HUDEP-2 (cell line): ENCODE results near the gene MMP21.
A peak's percentile ranks its signal among the peaks of the same experiment; 100 is the strongest.

Experiments
- DNase-seq, 76 experiments: peaks; one replicate each; lab custom pipeline; 2025; ENCODE audit not compliant: unreplicated experiment in 76 of 76; lab: John Stamatoyannopoulos, UW

MMP21 gene, protein sequence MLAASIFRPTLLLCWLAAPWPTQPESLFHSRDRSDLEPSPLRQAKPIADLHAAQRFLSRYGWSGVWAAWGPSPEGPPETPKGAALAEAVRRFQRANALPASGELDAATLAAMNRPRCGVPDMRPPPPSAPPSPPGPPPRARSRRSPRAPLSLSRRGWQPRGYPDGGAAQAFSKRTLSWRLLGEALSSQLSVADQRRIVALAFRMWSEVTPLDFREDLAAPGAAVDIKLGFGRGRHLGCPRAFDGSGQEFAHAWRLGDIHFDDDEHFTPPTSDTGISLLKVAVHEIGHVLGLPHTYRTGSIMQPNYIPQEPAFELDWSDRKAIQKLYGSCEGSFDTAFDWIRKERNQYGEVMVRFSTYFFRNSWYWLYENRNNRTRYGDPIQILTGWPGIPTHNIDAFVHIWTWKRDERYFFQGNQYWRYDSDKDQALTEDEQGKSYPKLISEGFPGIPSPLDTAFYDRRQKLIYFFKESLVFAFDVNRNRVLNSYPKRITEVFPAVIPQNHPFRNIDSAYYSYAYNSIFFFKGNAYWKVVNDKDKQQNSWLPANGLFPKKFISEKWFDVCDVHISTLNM

DNA sequence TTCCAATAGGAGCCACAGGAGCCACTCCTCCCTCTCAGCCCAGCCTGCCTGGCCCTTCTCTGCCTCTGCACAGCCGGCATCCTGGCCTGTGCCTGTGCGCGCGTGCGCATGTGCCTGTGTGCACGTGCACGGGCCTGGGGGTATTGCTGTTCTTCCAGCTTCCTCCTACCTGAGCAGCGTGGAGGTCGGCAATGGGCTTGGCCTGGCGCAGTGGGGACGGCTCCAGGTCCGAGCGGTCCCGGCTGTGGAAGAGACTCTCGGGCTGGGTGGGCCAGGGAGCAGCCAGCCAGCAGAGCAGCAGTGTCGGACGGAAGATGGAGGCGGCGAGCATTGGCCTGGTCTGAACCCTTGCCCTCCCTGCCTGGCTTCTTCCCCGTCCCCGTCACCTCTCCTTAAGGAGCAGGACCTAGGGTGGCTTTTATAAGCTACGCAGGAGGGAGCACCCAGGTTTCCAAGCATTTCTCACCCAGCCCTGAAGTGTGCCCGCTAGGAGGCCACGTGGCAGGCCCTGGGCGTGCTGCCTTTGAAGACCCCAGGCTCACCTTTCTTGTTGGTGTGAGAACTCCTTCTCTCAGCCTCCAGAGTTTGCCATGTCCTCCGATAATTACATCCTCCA is at the start of gene MMP21:
TSS of gene MMP21 (minus strand) at position 331 of the 616 bp plus-strand sequence. CDS start at position 331, 0 bp downstream.
- no peak for DNase-seq

DNA sequence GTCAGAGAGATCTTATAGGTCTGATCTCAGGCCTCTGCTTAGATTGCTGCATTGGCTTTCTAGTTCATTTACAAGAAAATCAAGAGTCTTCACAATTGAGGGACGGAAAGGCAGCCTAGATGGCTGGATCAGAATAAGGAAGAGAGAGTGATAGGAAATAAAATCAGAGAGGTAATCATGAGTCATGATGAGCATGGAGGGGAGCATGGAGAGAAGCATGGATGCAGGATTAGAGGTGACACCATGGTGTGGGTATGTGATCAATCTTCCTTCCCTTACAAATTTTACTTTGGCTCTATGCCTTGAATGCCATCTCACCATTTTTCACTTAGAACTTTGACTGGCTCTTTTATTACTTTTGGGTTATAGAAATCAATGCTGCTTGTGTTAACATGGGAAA is 49.1 kb upstream of the MMP21 start:
- no peak for DNase-seq

- DNase-seq = peak in 1 of 76 experiments; percentile 18
Measured at GRCh38 chr10:125823663-125824251, 48.1 kb upstream of the MMP21 start.

DNA sequence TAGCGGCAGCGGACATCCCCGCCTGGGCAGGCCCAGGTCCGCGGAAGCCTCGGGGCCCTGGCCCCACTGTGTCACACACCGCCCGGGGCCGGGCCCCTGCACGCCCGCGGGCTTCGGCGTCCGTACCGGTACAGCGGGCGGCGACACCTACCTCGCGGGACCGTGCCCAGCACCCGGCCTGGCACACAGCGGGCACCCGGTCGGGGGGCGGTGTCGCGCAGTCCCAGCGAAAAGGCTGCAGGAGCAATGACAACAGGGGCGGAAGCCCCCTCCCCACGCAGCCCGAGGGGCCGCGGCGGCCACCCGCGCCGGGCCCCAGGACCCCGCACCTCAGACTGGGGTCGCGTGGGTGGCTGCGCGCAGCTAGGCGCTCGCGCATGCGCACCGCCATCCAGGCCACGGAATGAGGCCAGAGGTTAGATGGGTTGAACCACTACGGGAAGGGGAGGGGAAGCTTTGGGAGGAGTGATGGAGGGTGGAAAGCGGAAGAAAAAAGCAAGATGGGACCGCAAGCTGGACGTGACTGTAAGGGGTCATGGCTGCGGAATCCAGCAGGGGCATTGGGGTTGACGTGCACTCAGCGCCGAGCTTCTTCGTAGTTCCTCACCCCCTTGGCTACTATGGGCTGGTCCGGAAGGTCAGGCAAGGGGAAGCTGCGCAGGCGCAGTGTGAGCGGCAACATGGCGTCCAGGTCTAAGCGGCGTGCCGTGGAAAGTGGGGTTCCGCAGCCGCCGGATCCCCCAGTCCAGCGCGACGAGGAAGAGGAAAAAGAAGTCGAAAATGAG is 47.4 kb upstream of the MMP21 start, which contains the start of the genes BCCIP and UROS:
TSS of gene BCCIP (plus strand) at position 669 of the 785 bp plus-strand sequence. CDS start at position 681, 12 bp downstream.
TSS of gene UROS (minus strand) at position 381 of the 785 bp plus-strand sequence. CDS start 6,759 bp downstream, outside the sequence.
- DNase-seq = peak in 75 of 76 experiments; percentile 49 to 94 (median 83)

- DNase-seq = no peak
Measured at GRCh38 chr10:125820701-125821100, 45.1 kb upstream of the MMP21 start.

GRCh38 chr10:125817337-125817946 is 41.8 kb upstream of the MMP21 start:
- peak in 2 of 76 experiments; percentile 13 to 21 for DNase-seq

DNA sequence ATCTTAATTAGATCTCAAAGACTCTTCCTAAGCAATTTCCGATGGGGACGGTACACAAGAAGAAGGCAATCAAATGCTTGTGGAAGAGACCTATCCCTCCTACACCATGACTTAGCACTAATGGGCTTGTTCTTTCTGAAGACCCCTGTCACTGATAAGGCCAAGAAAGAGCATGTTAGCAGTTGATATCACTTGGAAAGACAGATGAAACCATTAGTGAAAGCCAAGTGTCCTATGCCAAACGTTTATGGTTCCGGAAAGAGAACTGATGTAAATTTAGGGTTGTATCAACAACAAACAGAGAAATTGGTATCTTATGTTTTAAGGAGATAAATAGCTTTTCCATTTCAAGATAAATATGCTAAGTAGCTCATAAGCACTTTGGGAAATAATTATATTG is 40.9 kb upstream of the MMP21 start:
- DNase-seq = peak in 43 of 76 experiments; percentile 6 to 89 (median 62)

DNA sequence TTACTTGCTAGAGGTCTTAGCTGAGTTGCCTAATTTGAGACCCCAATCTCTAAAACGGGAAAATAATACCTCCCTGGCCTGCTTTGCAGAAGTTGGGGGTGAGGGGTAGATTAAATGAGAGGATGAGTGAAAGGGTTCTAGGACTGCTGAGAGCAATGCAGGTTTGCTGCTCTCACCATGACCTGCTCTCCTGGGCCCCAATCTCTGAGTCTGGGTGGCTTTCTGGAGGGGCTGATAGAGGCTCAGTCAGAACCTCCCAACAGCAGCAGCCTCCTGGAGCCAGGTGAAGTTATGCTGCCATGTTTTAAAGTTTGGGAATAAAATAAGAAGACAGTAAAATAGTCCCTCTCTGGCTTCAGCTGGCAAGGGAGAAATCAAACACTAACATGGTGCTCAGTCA is 40.1 kb upstream of the MMP21 start:
- peak in 15 of 76 experiments; percentile 8 to 32 (median 18) for DNase-seq

GRCh38 chr10:125812128-125812750 is 36.6 kb upstream of the MMP21 start:
- no peak for DNase-seq

GRCh38 chr10:125811251-125811650 is 35.6 kb upstream of the MMP21 start:
- DNase-seq = no peak

DNA sequence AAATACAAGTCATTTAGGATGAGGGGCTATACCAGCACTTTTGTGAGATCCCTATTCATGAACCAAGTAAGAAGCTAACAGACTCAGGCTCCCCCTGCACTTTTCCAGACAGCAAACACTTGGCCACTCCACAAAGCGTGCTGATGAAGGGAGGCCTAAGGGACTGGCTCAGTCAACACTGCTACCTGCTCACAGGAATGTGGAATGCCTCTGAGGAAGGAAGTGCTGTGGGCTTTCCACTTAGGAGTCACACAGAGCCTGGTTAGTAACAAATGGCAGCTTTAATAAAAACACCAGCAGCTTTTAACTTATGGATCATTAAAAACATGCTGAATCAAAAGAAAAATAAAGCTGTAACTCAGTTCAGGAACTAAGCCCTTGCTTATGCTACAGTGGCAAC is 32.4 kb upstream of the MMP21 start:
- DNase-seq = no peak

DNA sequence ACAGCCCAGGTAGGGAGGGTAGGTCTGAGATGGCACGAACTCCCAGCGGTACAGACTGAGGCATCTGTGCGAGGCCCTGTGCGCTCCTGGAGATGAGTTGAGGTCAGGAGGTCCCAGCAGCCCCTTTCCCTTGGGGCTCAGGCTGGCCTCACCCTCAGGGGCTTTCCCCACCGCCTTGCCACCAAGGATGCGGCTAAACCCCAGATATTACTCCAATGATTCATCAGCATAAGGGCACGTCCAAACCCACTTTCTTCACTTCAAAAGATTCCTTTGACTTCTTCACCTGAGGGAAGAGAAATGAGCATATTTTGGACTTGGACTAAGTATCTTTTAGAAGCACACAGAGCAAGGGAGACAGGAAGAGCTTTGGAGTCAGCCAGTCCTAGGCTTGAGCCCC is 27.1 kb upstream of the MMP21 start:
- no peak for DNase-seq

DNA sequence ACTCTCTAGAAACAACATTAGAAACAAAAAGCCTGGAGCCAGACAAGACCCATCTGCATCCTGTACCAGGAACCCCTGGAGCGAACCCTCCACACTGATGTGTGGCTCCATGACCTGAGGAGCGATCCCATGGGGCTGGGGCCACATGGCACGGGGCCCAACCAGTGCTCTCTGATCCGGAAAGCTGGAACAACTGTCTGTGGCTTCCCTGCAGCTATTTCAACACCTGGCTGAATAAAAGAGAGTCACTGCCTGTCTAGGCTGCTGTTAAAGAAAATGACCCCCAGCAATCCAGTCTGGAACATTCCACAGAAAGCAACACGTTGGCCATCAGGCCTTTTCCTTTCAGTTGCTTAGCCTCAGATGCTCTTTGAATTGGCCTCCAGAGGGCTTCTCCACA is 26.5 kb upstream of the MMP21 start:
- no peak for DNase-seq

- no peak for DNase-seq
Measured at GRCh38 chr10:125801574-125801973, 26.0 kb upstream of the MMP21 start.

- DNase-seq = peak in 53 of 76 experiments; percentile 7 to 75 (median 35)
Measured at GRCh38 chr10:125799451-125800182, 24.0 kb upstream of the MMP21 start.

DNA sequence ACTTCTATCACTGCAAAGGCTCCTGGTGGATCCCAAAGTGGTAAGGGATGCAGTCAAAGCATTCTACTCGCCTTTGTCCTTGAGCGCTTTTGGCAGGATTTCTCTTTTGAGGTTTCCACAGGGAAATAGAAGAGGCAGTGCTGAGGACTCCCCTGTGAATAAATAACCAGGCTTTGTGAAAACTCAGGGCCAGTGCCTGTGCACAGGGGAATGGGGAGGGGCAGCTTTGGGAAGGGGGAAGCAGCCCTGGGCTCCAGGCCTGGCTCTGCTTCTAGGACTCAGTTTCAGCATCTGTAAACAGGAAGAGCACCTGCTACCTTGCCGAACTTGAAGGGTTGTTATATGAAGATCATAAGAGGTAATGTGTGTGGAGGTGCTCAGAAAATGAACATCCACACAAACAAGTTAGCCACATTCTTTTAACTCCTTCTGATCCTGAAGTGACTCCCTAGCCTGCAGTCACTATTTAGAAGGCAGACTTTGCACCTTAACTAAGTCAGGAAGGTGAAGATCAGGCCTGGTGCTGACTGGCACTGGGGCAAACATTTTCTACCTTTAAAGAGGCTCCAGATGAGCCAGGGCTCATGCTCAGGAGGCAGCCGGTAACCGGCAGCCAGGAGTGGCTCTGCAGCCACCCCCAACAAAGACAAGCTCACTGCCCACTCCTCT is 22.5 kb upstream of the MMP21 start:
- DNase-seq = peak in 1 of 76 experiments; percentile 3

GRCh38 chr10:125797424-125797823 is 21.8 kb upstream of the MMP21 start:
- DNase-seq = no peak

DNA sequence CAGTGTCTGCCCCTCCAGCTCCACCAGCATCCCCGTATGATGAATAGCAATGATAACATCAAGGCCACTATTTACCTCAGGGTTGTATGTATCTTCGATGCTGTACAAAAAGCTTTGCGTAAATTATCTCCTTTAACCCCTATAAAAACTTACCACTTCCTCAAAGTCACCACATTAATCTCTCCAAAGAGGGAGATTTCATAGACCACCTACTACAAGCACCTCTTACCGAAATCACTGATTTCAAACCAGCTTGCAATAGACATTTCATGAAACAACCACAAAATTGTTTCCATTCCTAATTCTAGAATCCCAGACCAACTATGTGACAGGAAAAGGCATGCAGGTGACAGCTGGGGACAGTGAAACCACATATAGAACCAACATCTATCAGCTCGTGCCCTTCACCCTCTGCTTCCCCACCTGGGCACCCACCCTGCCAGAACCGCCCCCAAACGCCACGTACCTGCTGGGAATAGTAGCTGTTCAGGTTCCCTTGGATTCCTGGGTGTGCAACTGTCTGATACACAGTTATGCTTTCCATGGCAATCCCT is 20.1 kb upstream of the MMP21 start:
- no peak for DNase-seq
